MM.1S (cell line): ENCODE data around the gene PDS5B.

Experiments
- DNase-seq: peaks from one replicate; pipeline ENCODE4 v3.0.0-alpha.2; 2015
- H2AFZ ChIP-seq: fragments of 300-600 bp; sonication (generic); 2 replicates; pipeline ENCODE4 v1.6.0; 2016; ENCODE audit warnings: antibody characterized with exemption, low read length
- H3F3A ChIP-seq: fragments of 300-600 bp; sonication (generic); 2 replicates; pipeline ENCODE4 v1.6.1; 2016; ENCODE audit warnings: mild to moderate bottlenecking, antibody characterized with exemption, low read length, moderate library complexity, mixed read lengths; ENCODE audit not compliant: insufficient read depth
- H3K27ac ChIP-seq: fragments of 300-600 bp; sonication (generic); 2 replicates; pipeline ENCODE4 v1.5.1; 2016; ENCODE audit warnings: mild to moderate bottlenecking, low read length
- H3K27me3 ChIP-seq: fragments of 300-600 bp; sonication (generic); replicated peaks from 2 replicates; pipeline ENCODE4 v1.6.0; 2016; ENCODE audit warnings: low read length; ENCODE audit not compliant: insufficient read depth
- H3K36me3 ChIP-seq: fragments of 300-600 bp; sonication (generic); replicated peaks from 2 replicates; pipeline ENCODE4 v1.6.1; 2016; ENCODE audit warnings: mild to moderate bottlenecking, low read length, mixed read lengths; ENCODE audit not compliant: insufficient read depth
- H3K4me1 ChIP-seq: fragments of 300-600 bp; sonication (generic); 2 replicates; pipeline ENCODE4 v1.6.1; 2016; ENCODE audit warnings: low read length, mixed read lengths
- H3K4me2 ChIP-seq: fragments of 300-600 bp; sonication (generic); 2 replicates; pipeline ENCODE4 v1.6.0; 2016; ENCODE audit warnings: low read depth, low read length
- H3K4me3 ChIP-seq: fragments of 300-600 bp; sonication (generic); 2 replicates; pipeline ENCODE4 v1.5.1; 2016; ENCODE audit warnings: low read length, mixed read lengths
- H3K79me2 ChIP-seq: fragments of 300-600 bp; sonication (generic); 2 replicates; pipeline ENCODE4 v1.6.1; 2016; ENCODE audit warnings: mixed run types, low read length, mixed read lengths
- H3K9ac ChIP-seq: fragments of 300-600 bp; sonication (generic); 2 replicates; pipeline ENCODE4 v1.6.1; 2016; ENCODE audit warnings: low read length, mixed read lengths
- H3K9me2 ChIP-seq: fragments of 300-600 bp; sonication (generic); replicated peaks from 2 replicates; pipeline ENCODE4 v1.6.1; 2016; ENCODE audit warnings: mild to moderate bottlenecking, low read length, mixed read lengths; ENCODE audit not compliant: insufficient read depth
- H3K9me3 ChIP-seq: fragments of 300-600 bp; sonication (generic); replicated peaks from 2 replicates; pipeline ENCODE4 v1.6.1; 2016; ENCODE audit warnings: mild to moderate bottlenecking, low read length, mixed read lengths; ENCODE audit not compliant: insufficient read depth
- H4K20me1 ChIP-seq: fragments of 300-600 bp; sonication (generic); 2 replicates; pipeline ENCODE4 v1.6.1; 2016; ENCODE audit warnings: mild to moderate bottlenecking, low read length, moderate library complexity, mixed read lengths; ENCODE audit not compliant: insufficient read depth
- EZH2 ChIP-seq: fragments of 300-600 bp; sonication (generic); optimal IDR thresholded peaks from 2 replicates; pipeline ENCODE3; 2017; ENCODE audit warnings: low read depth, mild to moderate bottlenecking, antibody characterized with exemption, low read length, mixed read lengths
- EZH2phosphoT487 ChIP-seq: fragments of 300-600 bp; sonication (generic); IDR thresholded peaks from 2 replicates; pipeline ENCODE4 v1.6.1; 2018; ENCODE audit warnings: antibody characterized with exemption, low read length
- TF ChIP-seq, protein P1 (sequence below): fragments of 300-600 bp; sonication (generic); IDR thresholded peaks from 2 replicates; pipeline ENCODE4 v1.5.1; 2016; ENCODE audit warnings: antibody characterized with exemption, low read length, mixed read lengths

Gene PDS5B

DNA sequence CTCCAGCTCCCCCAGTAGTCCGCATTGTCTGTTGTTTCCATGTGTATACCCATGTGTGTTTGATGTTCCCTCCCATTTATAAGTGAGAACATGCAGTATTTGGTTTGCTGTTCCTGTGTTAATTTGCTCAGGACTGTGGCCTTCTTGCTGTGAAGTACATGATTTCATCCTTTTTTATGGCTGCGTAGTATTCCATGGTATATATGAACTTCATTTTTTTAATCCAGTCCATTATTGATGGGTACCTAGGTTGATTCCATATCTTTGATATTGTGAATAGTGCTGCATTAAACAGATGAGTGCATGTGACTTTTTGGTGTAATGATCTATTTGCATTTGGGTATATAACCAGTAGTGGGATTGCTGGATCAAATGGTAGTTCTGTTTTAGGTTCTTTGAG, 175.2 kb downstream of the PDS5B start:
- Histone ChIP-seq H3K36me3 (no peaks in the 10 kb centered on the region), H3K9me2 (no peaks in the 10 kb centered on the region), H3K27ac (no peak overlapping the region), H3K4me2 (no peak overlapping the region), H2AFZ (no peak overlapping the region), H4K20me1 (no peaks in the 10 kb centered on the region), H3K79me2 (no peaks in the 10 kb centered on the region), H3K27me3 (no peaks in the 10 kb centered on the region), H3K9ac (no peak overlapping the region), H3K4me3 (no peak overlapping the region), H3K4me1 (no peaks in the 10 kb centered on the region), H3K9me3 (no peaks in the 10 kb centered on the region), H3F3A (no peaks in the 10 kb centered on the region)
- TF ChIP-seq EZH2phosphoT487 (no peak), EZH2 (no peak)
- TF ChIP-seq, protein P1, sequence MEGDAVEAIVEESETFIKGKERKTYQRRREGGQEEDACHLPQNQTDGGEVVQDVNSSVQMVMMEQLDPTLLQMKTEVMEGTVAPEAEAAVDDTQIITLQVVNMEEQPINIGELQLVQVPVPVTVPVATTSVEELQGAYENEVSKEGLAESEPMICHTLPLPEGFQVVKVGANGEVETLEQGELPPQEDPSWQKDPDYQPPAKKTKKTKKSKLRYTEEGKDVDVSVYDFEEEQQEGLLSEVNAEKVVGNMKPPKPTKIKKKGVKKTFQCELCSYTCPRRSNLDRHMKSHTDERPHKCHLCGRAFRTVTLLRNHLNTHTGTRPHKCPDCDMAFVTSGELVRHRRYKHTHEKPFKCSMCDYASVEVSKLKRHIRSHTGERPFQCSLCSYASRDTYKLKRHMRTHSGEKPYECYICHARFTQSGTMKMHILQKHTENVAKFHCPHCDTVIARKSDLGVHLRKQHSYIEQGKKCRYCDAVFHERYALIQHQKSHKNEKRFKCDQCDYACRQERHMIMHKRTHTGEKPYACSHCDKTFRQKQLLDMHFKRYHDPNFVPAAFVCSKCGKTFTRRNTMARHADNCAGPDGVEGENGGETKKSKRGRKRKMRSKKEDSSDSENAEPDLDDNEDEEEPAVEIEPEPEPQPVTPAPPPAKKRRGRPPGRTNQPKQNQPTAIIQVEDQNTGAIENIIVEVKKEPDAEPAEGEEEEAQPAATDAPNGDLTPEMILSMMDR: no peak
- no peak for DNase-seq

DNA sequence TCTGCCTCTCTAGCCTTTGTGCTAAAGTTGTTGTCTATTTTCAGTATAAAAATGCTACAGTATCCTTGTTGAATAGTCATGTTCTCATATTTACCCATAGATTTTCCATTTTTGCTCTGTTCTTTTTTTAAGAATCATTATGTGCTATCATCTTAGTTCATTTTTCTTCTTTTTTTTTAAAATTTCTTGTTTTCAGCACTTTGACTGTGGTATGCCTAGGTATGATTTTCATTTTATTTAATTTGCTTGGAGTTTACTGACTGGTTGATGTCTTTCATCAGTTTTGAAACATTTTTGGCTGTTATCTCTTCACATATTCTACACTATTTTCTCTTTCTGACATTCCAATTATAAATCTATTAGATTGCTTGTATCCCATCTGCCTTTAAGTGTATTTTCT, 192.9 kb downstream of the PDS5B start:
- no peaks in the 10 kb centered on the region for H3K9me3 ChIP-seq
- H3K36me3 ChIP-seq: no peaks in the 10 kb centered on the region
- H3K9ac ChIP-seq: no peak overlapping the region
- H3K27ac ChIP-seq: no peak overlapping the region
- H3K27me3 ChIP-seq: no peaks in the 10 kb centered on the region
- no peak for DNase-seq
- H2AFZ ChIP-seq: no peak overlapping the region
- H3K9me2 ChIP-seq: no peaks in the 10 kb centered on the region
- H3K4me3 ChIP-seq: no peak overlapping the region
- TF ChIP-seq EZH2 (no peak), EZH2phosphoT487 (no peak)
- TF ChIP-seq, protein P1: no peak
- H3F3A ChIP-seq: no peaks in the 10 kb centered on the region
- no peaks in the 10 kb centered on the region for H4K20me1 ChIP-seq
- H3K4me2 ChIP-seq: no peak overlapping the region
- no peaks in the 10 kb centered on the region for H3K4me1 ChIP-seq
- no peaks in the 10 kb centered on the region for H3K79me2 ChIP-seq

DNA sequence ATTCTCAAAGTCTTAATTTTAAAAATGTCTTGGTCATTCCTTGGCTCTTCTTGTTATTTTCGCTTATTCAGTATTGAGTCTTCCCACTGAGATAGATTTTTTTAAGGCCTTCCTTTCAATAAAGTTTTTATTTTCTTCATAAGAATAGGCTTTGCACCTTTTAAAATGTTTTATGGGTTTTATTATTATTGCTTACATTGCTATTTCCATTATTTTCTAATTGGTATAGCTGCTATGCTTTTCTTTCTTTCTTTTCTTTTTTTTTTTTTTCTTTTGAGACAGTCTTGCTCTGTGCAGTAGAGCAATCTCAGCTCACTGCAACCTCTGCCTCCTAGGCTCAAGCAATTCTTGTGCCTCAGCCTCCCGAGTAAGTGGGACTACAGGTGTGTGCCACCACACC, 195.7 kb downstream of the PDS5B start:
- H3K4me2 ChIP-seq: no peak overlapping the region
- no peaks in the 10 kb centered on the region for H4K20me1 ChIP-seq
- H3K79me2 ChIP-seq: no peaks in the 10 kb centered on the region
- TF ChIP-seq EZH2 (no peak), EZH2phosphoT487 (no peak)
- TF ChIP-seq, protein P1: no peak
- no peak overlapping the region for H2AFZ ChIP-seq
- no peak overlapping the region for H3K9ac ChIP-seq
- no peaks in the 10 kb centered on the region for H3K27me3 ChIP-seq
- no peak overlapping the region for H3K27ac ChIP-seq
- H3K9me3 ChIP-seq: no peaks in the 10 kb centered on the region
- no peaks in the 10 kb centered on the region for H3K36me3 ChIP-seq
- no peak overlapping the region for H3K4me3 ChIP-seq
- H3K4me1 ChIP-seq: no peaks in the 10 kb centered on the region
- H3F3A ChIP-seq: no peaks in the 10 kb centered on the region
- no peaks in the 10 kb centered on the region for H3K9me2 ChIP-seq
- no peak for DNase-seq
